GM12878 (cell line): ENCODE data around the gene FAM47E. TPM values are rescaled to one million over a fixed set of nuclear protein-coding genes. Genes with fewer than 3 reads are reported as not detected.

Experiments
- ATAC-seq: fragments of 200-7000 bp; cut with Tn5 transposase; 3 replicates; pipeline ENCODE4 v1.9.1; 2020; ENCODE audit warnings: mild to moderate bottlenecking, moderate library complexity
- BruUV-seq: library from RNA; stranded (reverse); fragments of 400-500 nt; replicated peaks from 2 replicates; lab custom pipeline; 2021; lab: Mats Ljungman, UMichigan
- CTCF ChIA-PET: fragments of 300-600 bp; sonication (Branson Sonifier 250); formaldehyde crosslinking; extraction: SDS; loops from one replicate; lab custom pipeline; 2021; ENCODE audit warnings: inconsistent platforms; lab: Yijun Ruan, JAX
- POLR2A ChIA-PET: fragments of 350-600 bp; formaldehyde crosslinking; extraction: SDS; loops from one replicate; lab custom pipeline; 2021; ENCODE audit warnings: inconsistent platforms; lab: Charles Lee
- RAD21 ChIA-PET: fragments of 300-600 bp; sonication (Branson Sonifier 250); formaldehyde crosslinking; loops from one replicate; lab custom pipeline; 2023; ENCODE audit warnings: antibody characterized with exemption; ENCODE audit not compliant: unreplicated experiment; lab: Charles Lee
- SMC1A ChIA-PET: fragments of 300-600 bp; sonication (Branson Sonifier 250); formaldehyde crosslinking; loops from one replicate; lab custom pipeline; 2023; ENCODE audit not compliant: unreplicated experiment, uncharacterized antibody; lab: Charles Lee
- DNase-seq: peaks from one replicate; pipeline ENCODE4 v3.0.0-alpha.2; 2011; ENCODE audit warnings: low read depth, low spot score
- FAIRE-seq: peaks from 3 replicates; lab custom pipeline; 2011; peaks lifted over from hg19 to GRCh38; lab: Jason Lieb, UNC
- H2AFZ ChIP-seq: 2 replicates; pipeline ENCODE4 v1.6.0; 2011; ENCODE audit warnings: low read depth, low read length, control low read depth; ENCODE audit not compliant: control insufficient read depth
- H3K27ac ChIP-seq: 2 replicates; pipeline ENCODE4 v1.5.1; 2011; ENCODE audit warnings: control low read depth; ENCODE audit not compliant: control insufficient read depth, insufficient read depth
- H3K27me3 ChIP-seq, 2 experiments: replicated peaks in 1 of 2; 2 replicates each; pipeline versions ENCODE4 v1.6.0 to v1.6.1; 2011; ENCODE audit warnings: low read length in 1 of 2; ENCODE audit not compliant: control insufficient read depth in 2 of 2, insufficient read depth in 2 of 2
- H3K36me3 ChIP-seq, 2 experiments: 2 replicates each; pipeline ENCODE4 v1.5.1; 2011; ENCODE audit warnings: low read length in 1 of 2; ENCODE audit not compliant: control insufficient read depth in 2 of 2, insufficient read depth in 2 of 2
- H3K4me1 ChIP-seq: 2 replicates; pipeline ENCODE4 v1.6.1; 2011; ENCODE audit warnings: mild to moderate bottlenecking, low read length, moderate library complexity, mixed read lengths; ENCODE audit not compliant: control insufficient read depth, insufficient read depth
- H3K4me2 ChIP-seq: 2 replicates; pipeline ENCODE4 v1.6.0; 2011; ENCODE audit warnings: control low read depth; ENCODE audit not compliant: control insufficient read depth, insufficient read depth
- H3K4me3 ChIP-seq: fragments of 200-600 bp; sonication (generic); 2 replicates; pipeline ENCODE4 v1.5.1; 2016
- H3K79me2 ChIP-seq: 2 replicates; pipeline ENCODE4 v1.6.0; 2011; ENCODE audit warnings: low read length; ENCODE audit not compliant: control insufficient read depth, insufficient read depth
- H3K9ac ChIP-seq: 2 replicates; pipeline ENCODE4 v1.8.0; 2011; ENCODE audit warnings: low read length, control low read depth, mixed read lengths; ENCODE audit not compliant: control insufficient read depth, insufficient read depth
- H3K9me3 ChIP-seq: replicated peaks from 3 replicates; pipeline ENCODE4 v1.5.1; 2011; ENCODE audit warnings: mild to moderate bottlenecking, low read length; ENCODE audit not compliant: control insufficient read depth, insufficient read depth
- H4K20me1 ChIP-seq: 2 replicates; pipeline ENCODE4 v1.6.0; 2011; ENCODE audit not compliant: control insufficient read depth, insufficient read depth
- ASH2L ChIP-seq: fragments of 300-600, 200-600 bp; sonication (generic); IDR thresholded peaks from 2 replicates; pipeline ENCODE4 v1.6.1; 2017; ENCODE audit warnings: low read depth, mild to moderate bottlenecking, borderline replicate concordance
- BMI1 ChIP-seq: fragments of 450-650 bp; IDR thresholded peaks from 2 replicates; pipeline ENCODE4 v1.6.1; 2016; ENCODE audit warnings: mild to moderate bottlenecking, moderate library complexity, borderline replicate concordance
- FOXK2 ChIP-seq: fragments of 450-650 bp; IDR thresholded peaks from 2 replicates; pipeline ENCODE4 v1.6.1; 2017; ENCODE audit warnings: mild to moderate bottlenecking, moderate library complexity
- KLF5 ChIP-seq: fragments of 450-650 bp; IDR thresholded peaks from 2 replicates; pipeline ENCODE4 v1.6.1; 2014; ENCODE audit warnings: mild to moderate bottlenecking; ENCODE audit not compliant: partially characterized antibody
- LARP7 ChIP-seq: fragments of 450-650 bp; IDR thresholded peaks from 2 replicates; pipeline ENCODE4 v1.6.1; 2017; ENCODE audit warnings: mild to moderate bottlenecking
- NFYB ChIP-seq: IDR thresholded peaks from 2 replicates; pipeline ENCODE4 v1.6.1; 2011; ENCODE audit warnings: low read depth, mild to moderate bottlenecking, low read length, improper control_type of control experiment, moderate library complexity; ENCODE audit not compliant: insufficient read depth
- NR2C2 ChIP-seq: IDR thresholded peaks from 2 replicates; pipeline ENCODE4 v1.6.1; 2011; ENCODE audit warnings: borderline replicate concordance, low read depth; ENCODE audit not compliant: control insufficient read depth, insufficient read length
- PAX5 ChIP-seq: IDR thresholded peaks from 2 replicates; pipeline ENCODE4 v1.6.1; 2011; ENCODE audit warnings: low read depth, low read length, borderline replicate concordance
- POU2F2 ChIP-seq: IDR thresholded peaks from 3 replicates; pipeline ENCODE4 v1.6.1; 2011; ENCODE audit warnings: low read depth, mild to moderate bottlenecking, low read length, borderline replicate concordance
- REST ChIP-seq: IDR thresholded peaks from 2 replicates; pipeline ENCODE4 v1.6.1; 2012; ENCODE audit warnings: mild to moderate bottlenecking, low read depth, low read length
- STAT1 ChIP-seq: fragments of 450-650 bp; conservative IDR thresholded peaks from 2 replicates; pipeline ENCODE4 v1.6.1; 2014; ENCODE audit warnings: antibody characterized with exemption, mild to moderate bottlenecking
- TCF7 ChIP-seq: IDR thresholded peaks from 2 replicates; pipeline ENCODE4 v1.6.1; 2014; ENCODE audit warnings: antibody characterized with exemption, borderline replicate concordance
- WGBS: methylation state at CpG from one replicate; pipeline ENCODE4 v1.1.6; 2016; ENCODE audit warnings: low lambda C conversion rate; ENCODE audit not compliant: insufficient replicate concordance, insufficient coverage; ENCODE audit errors: missing lambda C conversion rate; 5-methylcytosine and 5-hydroxymethylcytosine counted together
- in situ Hi-C: fragments of 300-500 bp; cut with MboI; formaldehyde crosslinking; loops from 9 replicates; pipeline ENCODE4 v1.14.3; 2018; ENCODE audit warnings: mixed read lengths
- intact Hi-C: fragments of 100-400 bp; cut with micrococcal nuclease; formaldehyde crosslinking; loops from one replicate; pipeline ENCODE4 v1.14.2; 2022; ENCODE audit not compliant: unreplicated experiment
- polyA plus RNA-seq, 11 experiments: library from polyadenylated mRNA; depleted of rRNA in 4 of 11; unstranded in 6 of 11; stranded (reverse) in 5 of 11; fragments of >200 nt; fragmentation: Nextera tagmentation in 4 of 11; fragmentation: Illumina TruSeq in 1 of 11; extraction: Ambion mirVana in 4 of 11; extraction: Trizol in 1 of 11; gene quantifications; 1 replicate in 1 of 11; 2 replicates in 10 of 11; pipeline versions ENCODE4 v1.2.1 to v1.2.3, GENCODE V29; 2011 to 2016; ENCODE audit warnings: inconsistent platforms in 2 of 11, missing spikeins in 2 of 11, low read depth in 1 of 11
- total RNA-seq, 4 experiments: library from RNA; depleted of rRNA in 3 of 4; stranded (reverse); fragments of >200 nt in 3 of 4; fragmentation: Illumina TruSeq in 1 of 4; extraction: Trizol in 1 of 4; gene quantifications; 2 replicates each; pipeline versions ENCODE4 v1.2.1 to v1.2.3, GENCODE V29; 2013 to 2021
- TF ChIP-seq, protein P1 (sequence below): fragments of 450-650 bp; formaldehyde crosslinking; IDR thresholded peaks from 2 replicates; pipeline ENCODE4 v1.4.0; 2022; ENCODE audit warnings: mild to moderate bottlenecking, moderate library complexity
- TF ChIP-seq, protein P2 (sequence below): IDR thresholded peaks from 2 replicates; pipeline ENCODE4 v1.6.1; 2011; ENCODE audit warnings: mild to moderate bottlenecking, low read depth, low read length, moderate library complexity; ENCODE audit not compliant: insufficient replicate concordance

Gene FAM47E
- total and polyA plus RNA-seq, 10 of the 15 experiments (the other 5 are each of a cell fraction or from before 2014, with no cell fraction given): 0.03 TPM; not detected in 9

GRCh38 chr4:76253511-76253910, 2.0 kb downstream of the FAM47E start (continued):
- TF ChIP-seq REST (no peak), BMI1 (no peak), NFYB (no peak), TCF7 (no peak), STAT1 (no peak), ASH2L (no peak)

DNA sequence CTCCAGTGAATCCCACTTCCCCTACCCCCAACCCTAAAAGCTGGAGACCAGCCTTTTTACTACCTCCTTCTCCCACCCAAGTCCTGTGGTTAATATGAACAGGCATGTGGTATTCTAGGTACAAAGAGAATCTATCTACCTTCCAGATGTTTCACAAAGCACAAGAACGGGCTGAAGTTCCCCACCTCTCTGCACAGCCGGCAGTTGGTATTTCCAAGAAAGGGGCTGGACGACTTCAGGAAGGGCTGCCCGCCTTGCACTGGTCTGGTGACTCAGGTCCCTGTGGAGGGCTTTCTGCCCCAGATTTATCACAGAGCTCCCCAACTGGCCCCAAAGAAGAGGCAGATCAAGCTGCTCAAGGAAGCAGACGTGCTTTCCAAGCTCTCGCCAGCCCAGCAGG, 4.5 kb downstream of the FAM47E start:
- Histone ChIP-seq H3K9ac (no peak overlapping the region), H3K9me3 (no peaks in the 10 kb centered on the region; the same call in 2 of the 3 replicates), H3K4me2 (no peak overlapping the region), H3K79me2 (no peaks in the 10 kb centered on the region), H4K20me1 (no peaks in the 10 kb centered on the region), H3K4me3 (no peak overlapping the region), H3K27ac (no peak overlapping the region), H3K36me3 (no peaks in the 10 kb centered on the region), H3K27me3 (peaks cover 2% of the 10 kb centered on the region in 2 experiments), H2AFZ (no peak overlapping the region), H3K4me1 (no peaks in the 10 kb centered on the region)
- in situ Hi-C loops (no loop called here), intact Hi-C loops (no loop called here)
- no TSS peak for BruUV-seq
- DNase-seq (no peak), FAIRE-seq (no peak), ATAC-seq (no peak)
- POLR2A ChIA-PET: no interaction called here
- SMC1A ChIA-PET: interaction anchor here (0.8 kb wide), 1 partner anchor 121 kb away, joined by 3 read pairs; no protein-coding TSS in a partner anchor
- WGBS: 33% methylated on average over 6 of the region's 6 CpGs
- CTCF ChIA-PET: interaction anchor here (2.7 kb wide), 1 partner anchor 75 kb away, joined by 12 read pairs; no protein-coding TSS in a partner anchor
- RAD21 ChIA-PET: no interaction called here
- TF ChIP-seq POU2F2 (no peak), KLF5 (no peak), NR2C2 (no peak), PAX5 (no peak), FOXK2 (no peak), LARP7 (no peak)
- TF ChIP-seq, protein P1, sequence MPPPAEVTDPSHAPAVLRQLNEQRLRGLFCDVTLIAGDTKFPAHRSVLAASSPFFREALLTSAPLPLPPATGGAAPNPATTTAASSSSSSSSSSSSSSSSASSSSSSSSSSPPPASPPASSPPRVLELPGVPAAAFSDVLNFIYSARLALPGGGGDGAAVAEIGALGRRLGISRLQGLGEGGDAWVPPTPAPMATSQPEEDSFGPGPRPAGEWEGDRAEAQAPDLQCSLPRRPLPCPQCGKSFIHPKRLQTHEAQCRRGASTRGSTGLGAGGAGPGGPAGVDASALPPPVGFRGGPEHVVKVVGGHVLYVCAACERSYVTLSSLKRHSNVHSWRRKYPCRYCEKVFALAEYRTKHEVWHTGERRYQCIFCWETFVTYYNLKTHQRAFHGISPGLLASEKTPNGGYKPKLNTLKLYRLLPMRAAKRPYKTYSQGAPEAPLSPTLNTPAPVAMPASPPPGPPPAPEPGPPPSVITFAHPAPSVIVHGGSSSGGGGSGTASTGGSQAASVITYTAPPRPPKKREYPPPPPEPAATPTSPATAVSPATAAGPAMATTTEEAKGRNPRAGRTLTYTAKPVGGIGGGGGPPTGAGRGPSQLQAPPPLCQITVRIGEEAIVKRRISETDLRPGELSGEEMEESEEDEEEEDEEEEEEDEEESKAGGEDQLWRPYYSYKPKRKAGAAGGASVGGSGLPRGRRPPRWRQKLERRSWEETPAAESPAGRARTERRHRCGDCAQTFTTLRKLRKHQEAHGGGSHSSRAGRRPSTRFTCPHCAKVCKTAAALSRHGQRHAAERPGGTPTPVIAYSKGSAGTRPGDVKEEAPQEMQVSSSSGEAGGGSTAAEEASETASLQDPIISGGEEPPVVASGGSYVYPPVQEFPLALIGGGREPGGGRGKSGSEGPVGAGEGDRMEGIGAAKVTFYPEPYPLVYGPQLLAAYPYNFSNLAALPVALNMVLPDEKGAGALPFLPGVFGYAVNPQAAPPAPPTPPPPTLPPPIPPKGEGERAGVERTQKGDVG: no peak
- TF ChIP-seq, protein P2, sequence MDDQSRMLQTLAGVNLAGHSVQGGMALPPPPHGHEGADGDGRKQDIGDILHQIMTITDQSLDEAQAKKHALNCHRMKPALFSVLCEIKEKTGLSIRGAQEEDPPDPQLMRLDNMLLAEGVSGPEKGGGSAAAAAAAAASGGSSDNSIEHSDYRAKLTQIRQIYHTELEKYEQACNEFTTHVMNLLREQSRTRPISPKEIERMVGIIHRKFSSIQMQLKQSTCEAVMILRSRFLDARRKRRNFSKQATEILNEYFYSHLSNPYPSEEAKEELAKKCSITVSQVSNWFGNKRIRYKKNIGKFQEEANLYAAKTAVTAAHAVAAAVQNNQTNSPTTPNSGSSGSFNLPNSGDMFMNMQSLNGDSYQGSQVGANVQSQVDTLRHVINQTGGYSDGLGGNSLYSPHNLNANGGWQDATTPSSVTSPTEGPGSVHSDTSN: no peak
